Measurements from ENCODE around the gene DGKZ.

- TF ChIP-seq L3MBTL2 (conservative IDR thresholded peaks at IDR 0.05) (no peak), FOXK2 (IDR thresholded peaks at IDR 0.05) (no peak), SP1 (IDR thresholded peaks at IDR 0.05) (no peak), CTBP1 (IDR thresholded peaks at IDR 0.05; ENCODE audit: borderline replicate concordance) (no peak), ELF4 (IDR thresholded peaks at IDR 0.05) (no peak), TARDBP (IDR thresholded peaks at IDR 0.05) (no peak), PKNOX1 (IDR thresholded peaks at IDR 0.05) (no peak), BHLHE40 (IDR thresholded peaks at IDR 0.05; ENCODE audit: borderline replicate concordance) (no peak), FOXM1 (IDR thresholded peaks at IDR 0.05; ENCODE audit: borderline replicate concordance) (no peak), SUZ12 (IDR thresholded peaks at IDR 0.05) (no peak), ZNF384 (IDR thresholded peaks at IDR 0.05) (no peak), HDGF (IDR thresholded peaks at IDR 0.05; ENCODE audit: borderline replicate concordance) (no peak), FOXA1 (IDR thresholded peaks at IDR 0.05) (no peak), NFRKB (IDR thresholded peaks at IDR 0.05) (no peak)
Observed at GRCh38 chr11:46387919-46388618, 40.8 kb downstream of the DGKZ start.

Measured in HEK293T (cell line).